Smooth muscle cell of the umbilical artery (primary cell): ENCODE results near the gene SLC66A3. TPM values are rescaled to one million over a fixed set of nuclear protein-coding genes. Genes with fewer than 3 reads are reported as not detected.

Experiments
- total RNA-seq: library from RNA; depleted of rRNA; stranded (reverse); fragments of >200 nt; gene quantifications from 2 replicates; pipeline ENCODE4 v1.2.3, GENCODE V29; 2014

Gene SLC66A3
- 16.2 and 19.0 TPM in 2 replicates for total RNA-seq

DNA sequence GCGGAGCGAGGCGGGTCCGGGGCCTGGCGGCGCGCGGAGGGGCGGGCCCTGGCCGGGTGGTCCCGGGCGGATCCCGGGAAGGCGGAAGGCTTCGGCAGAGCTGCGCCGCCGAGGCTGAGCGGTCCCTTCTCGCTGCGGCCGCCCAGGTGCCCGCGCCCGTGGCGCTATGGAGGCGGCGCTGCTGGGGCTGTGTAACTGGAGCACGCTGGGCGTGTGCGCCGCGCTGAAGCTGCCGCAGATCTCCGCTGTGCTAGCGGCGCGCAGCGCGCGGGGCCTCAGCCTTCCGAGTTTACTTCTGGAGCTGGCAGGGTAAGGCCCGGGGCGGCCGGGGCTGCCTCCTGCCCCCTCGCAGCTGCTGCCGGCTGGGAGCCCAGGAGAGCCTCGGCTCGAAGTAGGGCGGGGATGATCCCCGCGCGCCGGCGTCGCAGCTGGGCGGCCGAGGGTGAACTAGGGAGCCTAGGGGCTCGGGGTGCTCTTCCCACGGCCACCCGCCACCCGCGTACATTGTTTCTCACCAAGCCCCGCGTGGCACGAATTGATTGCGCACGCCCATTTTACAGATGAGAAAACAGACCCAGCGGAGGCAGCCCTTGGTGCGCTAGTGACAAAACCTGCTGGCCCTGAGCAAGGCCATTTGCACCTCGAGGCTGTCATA lies at the start of gene SLC66A3:
TSS of gene SLC66A3 (plus strand) at position 87 of the 655 bp plus-strand sequence. CDS start at position 167, 80 bp downstream.

Other genes starting within 250 kb of the SLC66A3 start
- gene KCNF1, start 243.5 kb upstream of the SLC66A3 start, total RNA-seq = not detected in 2 replicates
- 30.0 and 51.2 TPM in 2 replicates for gene ROCK2, start 189.2 kb downstream of the SLC66A3 start, total RNA-seq